Spleen (tissue), 11 donors: ENCODE measurements around the gene ATF4. TPM values are rescaled to one million over a fixed set of nuclear protein-coding genes. Genes with fewer than 3 reads are reported as not detected.
"Not testable (repeated sequence)": the region's sequence is repeated elsewhere in the genome, so short reads cannot be mapped to it uniquely, and the experiment has no call there.

Experiments used
- DNase-seq: peaks from one replicate; pipeline ENCODE4 v3.0.0-alpha.2; 2020
- H3K27ac ChIP-seq, 8 donors: fragments of 200-600 bp; sonication (generic) in 7 of 8; 1 replicate in 4 of 8; 2 replicates in 4 of 8; pipeline versions ENCODE4 v1.5.0 to v1.8.0; 2016 to 2021; ENCODE audit warnings: inconsistent platforms in 4 of 8, mild to moderate bottlenecking in 4 of 8, moderate library complexity in 1 of 8
- H3K27me3 ChIP-seq, 7 donors: fragments of 200-600 bp; sonication (generic) in 6 of 7; replicated peaks in 1 of 7; 1 replicate in 4 of 7; 2 replicates in 3 of 7; pipeline versions ENCODE4 v1.5.0 to v1.8.0; 2016 to 2021; ENCODE audit warnings: inconsistent platforms in 3 of 7, mild to moderate bottlenecking in 1 of 7
- H3K36me3 ChIP-seq, 6 donors: fragments of 200-600 bp; sonication (generic) in 5 of 6; 1 replicate in 4 of 6; 2 replicates in 2 of 6; pipeline versions ENCODE4 v1.5.0 to v1.8.0; 2016 to 2021; ENCODE audit warnings: inconsistent platforms in 2 of 6
- H3K4me1 ChIP-seq, 6 donors: fragments of 200-600 bp; sonication (generic) in 5 of 6; 1 replicate in 3 of 6; 2 replicates in 3 of 6; pipeline versions ENCODE4 v1.5.0 to v1.8.0; 2016 to 2021; ENCODE audit warnings: inconsistent platforms in 3 of 6
- H3K4me3 ChIP-seq, 8 donors: fragments of 200-600 bp; sonication (generic) in 7 of 8; 1 replicate in 4 of 8; 2 replicates in 4 of 8; pipeline versions ENCODE4 v1.5.0 to v1.8.0; 2016 to 2021; ENCODE audit warnings: inconsistent platforms in 4 of 8, mild to moderate bottlenecking in 4 of 8, moderate library complexity in 2 of 8
- H3K9me3 ChIP-seq, 8 donors: fragments of 200-600 bp; sonication (generic) in 7 of 8; 1 replicate in 4 of 8; 2 replicates in 4 of 8; pipeline versions ENCODE4 v1.5.0 to v1.8.0; 2016 to 2021; ENCODE audit warnings: inconsistent platforms in 4 of 8
- CTCF ChIP-seq, 11 experiments: fragments of 200-600 bp in 7 of 11; fragments of 450-650 bp in 4 of 11; sonication (generic) in 4 of 11; IDR thresholded peaks in 8 of 11; conservative IDR thresholded peaks in 3 of 11; 1 replicate in 7 of 11; 2 replicates in 4 of 11; pipeline versions ENCODE4 v1.4.0 to v1.8.0; 2016 to 2021; ENCODE audit warnings: antibody characterized with exemption in 11 of 11, inconsistent platforms in 4 of 11, mild to moderate bottlenecking in 1 of 11
- POLR2A ChIP-seq, 3 donors: fragments of 450-650 bp; IDR thresholded peaks; one replicate each; pipeline ENCODE4 v1.5.1; 2017; ENCODE audit warnings: antibody characterized with exemption in 3 of 3, mild to moderate bottlenecking in 1 of 3
- POLR2AphosphoS5 ChIP-seq, 3 donors: sonication (generic); formaldehyde crosslinking; IDR thresholded peaks; one replicate each; pipeline ENCODE4 v1.5.1; 2017; ENCODE audit warnings: antibody characterized with exemption in 3 of 3
- WGBS, 5 donors: extraction: QIAGEN DNeasy Blood & Tissue Kit in 3 of 5; methylation state at CpG; one replicate each; pipeline versions ENCODE4 v1.1.5 to v1.1.7; 2013 to 2018; 5-methylcytosine and 5-hydroxymethylcytosine counted together
- intact Hi-C: fragments of 100-400 bp; cut with DNase I; formaldehyde crosslinking; loops from one replicate; pipeline ENCODE4 v1.15.0; 2023; ENCODE audit warnings: low total_unique reads
- polyA plus RNA-seq, 3 donors: library from polyadenylated mRNA; stranded (reverse); fragments of 200-250 nt; gene quantifications; one replicate each; pipeline ENCODE4 v1.2.1, GENCODE V29; 2013
- total RNA-seq, 7 donors: library from RNA; depleted of rRNA in 3 of 7; stranded (reverse); fragments of >200 nt in 3 of 7; fragmentation: NEBNext Ultra II Directional in 4 of 7; extraction: Animal tissue kit (Norgen Biotek cat#: 25700) in 4 of 7; gene quantifications; one replicate each; pipeline versions ENCODE4 v1.1.0 to v1.2.1, GENCODE V29; 2016 to 2021
- donor health status: healthy with polysubstance abuse.
- donor health status: DM: no; HTN: no; CAD: no; lungs with moderate emphysema.
- donor health status: DM: no; HTN: no; CAD: no.
- donor health status: Bipolar disorder and iron deficiency.
- donor health status: healthy.
- donor health status: DM: no; HTN: no; CAD: no.
- donor health status: DM: yes; HTN: yes; CAD: no.

The ATF4 gene
- total and polyA plus RNA-seq, 10 donors: 190 to 414 (median 274) TPM

GRCh38 chr22:39502109-39502788 lies 18.1 kb upstream of the ATF4 start, which contains the start of gene MIEF1:
TSS of gene MIEF1 (plus strand) at chr22:39502290. CDS start at chr22:39511295, 9,005 bp downstream.
- Histone ChIP-seq H3K4me1 (peaks cover 17 to 66% (median 42%) of the 10 kb centered on the region in 6 donors), H3K9me3 (no peaks in the 10 kb centered on the region), H3K27ac (peak within 1 kb of the TSS; percentile 80 to 93 (median 87)), H3K4me3 (peak within 1 kb of the TSS; percentile 93 to 99 (median 98)), H3K27me3 (no peaks in the 10 kb centered on the region), H3K36me3 (peaks cover 3 to 37% (median 35%) of the 10 kb centered on the region in 6 donors)
- DNase-seq: peak; percentile 99
- no peak for TF ChIP-seq POLR2A (IDR thresholded peaks at IDR 0.05)
- peak; percentile 91 to 94 (median 91) for TF ChIP-seq POLR2AphosphoS5 (IDR thresholded peaks at IDR 0.05)
- TF ChIP-seq CTCF (IDR thresholded peaks at IDR 0.05 in 8 of 11, conservative IDR thresholded peaks at IDR 0.05 in 3 of 11): peak in 1 of 11 experiments; percentile 25
- 0 to 1% (median 0%) methylated on average over 29 to 58 of the region's 58 CpGs for WGBS, 5 donors
- intact Hi-C loops: no loop called here

DNA sequence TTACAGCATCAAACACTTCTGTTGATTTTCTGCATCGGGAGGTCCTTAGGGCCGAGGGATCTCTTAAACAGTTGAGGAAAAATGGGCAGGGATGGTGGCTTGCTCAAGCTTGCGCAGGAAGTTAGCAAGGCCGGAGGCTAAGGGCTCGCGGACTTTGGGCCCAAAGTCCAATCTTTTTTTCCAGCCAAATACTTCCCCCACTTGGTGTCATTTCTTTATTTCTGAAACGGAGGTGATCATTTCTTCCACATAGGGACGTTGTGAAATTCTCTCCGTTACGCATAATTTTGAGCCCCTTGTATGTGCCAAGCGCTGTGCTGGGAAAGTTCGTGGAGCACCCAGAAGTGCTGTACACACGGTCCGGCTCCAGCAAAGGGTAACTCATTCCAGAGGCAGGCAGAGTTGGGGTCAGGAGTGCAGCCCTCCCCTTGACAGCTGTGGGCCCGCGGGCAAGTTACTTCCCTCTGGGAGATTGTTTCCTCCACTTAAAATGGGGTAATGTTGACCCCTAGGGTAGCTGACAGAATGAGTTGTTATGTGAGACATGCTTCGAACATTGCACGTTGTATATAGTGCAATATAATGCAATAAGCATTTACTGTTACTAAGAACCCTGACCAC lies 17.5 kb upstream of the ATF4 start:
- no peaks in the 10 kb centered on the region for H3K9me3 ChIP-seq
- H3K4me3 ChIP-seq: peak overlapping the region; percentile 93 to 99 (median 98)
- TF ChIP-seq CTCF (IDR thresholded peaks at IDR 0.05 in 8 of 11, conservative IDR thresholded peaks at IDR 0.05 in 3 of 11) (no peak), POLR2AphosphoS5 (IDR thresholded peaks at IDR 0.05) (no peak), POLR2A (IDR thresholded peaks at IDR 0.05) (no peak)
- peaks cover 3 to 43% (median 41%) of the 10 kb centered on the region in 6 donors for H3K36me3 ChIP-seq
- no peaks in the 10 kb centered on the region for H3K27me3 ChIP-seq
- DNase-seq: no peak
- WGBS, 5 donors: 3 to 9% (median 5%) methylated on average over 18 of the region's 18 CpGs
- peak overlapping the region; percentile 77 to 93 (median 87) for H3K27ac ChIP-seq
- peaks cover 17 to 70% (median 42%) of the 10 kb centered on the region in 6 donors for H3K4me1 ChIP-seq
- intact Hi-C loops: no loop called here

GRCh38 chr22:39503630-39504029 lies 16.7 kb upstream of the ATF4 start:
- Histone ChIP-seq H3K36me3 (peaks cover 3 to 50% (median 46%) of the 10 kb centered on the region in 6 donors), H3K27ac (peak overlapping the region in 4 of 8 donors; percentile 83 to 93 (median 88)), H3K4me1 (peaks cover 17 to 73% (median 42%) of the 10 kb centered on the region in 6 donors), H3K27me3 (no peaks in the 10 kb centered on the region), H3K9me3 (no peaks in the 10 kb centered on the region), H3K4me3 (peak overlapping the region in 5 of 8 donors; percentile 93 to 99 (median 98))
- no peak for TF ChIP-seq POLR2A (IDR thresholded peaks at IDR 0.05)
- no peak for TF ChIP-seq CTCF (IDR thresholded peaks at IDR 0.05 in 8 of 11, conservative IDR thresholded peaks at IDR 0.05 in 3 of 11)
- no peak for TF ChIP-seq POLR2AphosphoS5 (IDR thresholded peaks at IDR 0.05)
- intact Hi-C loops: no loop called here
- DNase-seq: no peak
- WGBS, 5 donors: 55 to 70% (median 60%) methylated on average over 6 of the region's 6 CpGs

GRCh38 chr22:39504071-39504470 lies 16.3 kb upstream of the ATF4 start:
- Histone ChIP-seq H3K4me3 (peak overlapping the region in 3 of 8 donors; percentile 98 to 99 (median 99)), H3K9me3 (no peaks in the 10 kb centered on the region), H3K27ac (peak overlapping the region in 1 of 8 donors; percentile 93), H3K36me3 (peaks cover 3 to 55% (median 50%) of the 10 kb centered on the region in 6 donors), H3K27me3 (no peaks in the 10 kb centered on the region), H3K4me1 (peaks cover 17 to 77% (median 43%) of the 10 kb centered on the region in 6 donors)
- intact Hi-C loops: no loop called here
- TF ChIP-seq POLR2AphosphoS5 (IDR thresholded peaks at IDR 0.05) (no peak), CTCF (IDR thresholded peaks at IDR 0.05 in 8 of 11, conservative IDR thresholded peaks at IDR 0.05 in 3 of 11) (no peak), POLR2A (IDR thresholded peaks at IDR 0.05) (no peak)
- DNase-seq: no peak
- WGBS, 5 donors: 89 to 97% (median 96%) methylated on average over 16 of the region's 16 CpGs

- intact Hi-C loops, DNase-seq, H3K9me3 ChIP-seq, H3K27me3 ChIP-seq, H3K4me3 ChIP-seq, H3K27ac ChIP-seq: not testable (repeated sequence)
- H3K36me3 ChIP-seq: peaks cover 3 to 84% (median 76%) of the 10 kb centered on the region in 6 donors
- WGBS, 5 donors: 73 to 93% (median 81%) methylated on average over 10 of the region's 10 CpGs
- peaks cover 16 to 87% (median 44%) of the 10 kb centered on the region in 6 donors for H3K4me1 ChIP-seq
Observed at GRCh38 chr22:39507021-39507420, 13.3 kb upstream of the ATF4 start.
